ENCODE data around the gene SC5D.

DNA sequence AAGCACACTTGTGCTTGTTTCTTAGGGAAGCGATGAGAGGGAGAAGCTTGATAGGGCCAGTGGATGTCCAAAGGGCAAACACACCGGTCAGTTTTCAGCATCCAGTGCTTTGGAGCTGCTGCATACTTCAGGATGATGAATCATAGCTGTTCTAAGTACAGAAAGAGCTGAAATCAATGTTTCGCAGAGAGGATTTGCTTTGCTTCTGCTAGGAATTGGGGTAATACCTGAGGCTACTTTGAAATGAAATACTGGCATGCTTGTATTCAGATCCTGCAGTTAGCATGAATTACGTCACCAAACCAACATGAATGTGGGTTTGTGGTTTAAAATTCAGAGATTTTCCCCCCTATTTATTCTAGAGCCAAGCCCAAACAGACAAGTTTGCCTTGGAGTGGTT, 41.7 kb upstream of the SC5D start:
- TF ChIP-seq, protein P1, sequence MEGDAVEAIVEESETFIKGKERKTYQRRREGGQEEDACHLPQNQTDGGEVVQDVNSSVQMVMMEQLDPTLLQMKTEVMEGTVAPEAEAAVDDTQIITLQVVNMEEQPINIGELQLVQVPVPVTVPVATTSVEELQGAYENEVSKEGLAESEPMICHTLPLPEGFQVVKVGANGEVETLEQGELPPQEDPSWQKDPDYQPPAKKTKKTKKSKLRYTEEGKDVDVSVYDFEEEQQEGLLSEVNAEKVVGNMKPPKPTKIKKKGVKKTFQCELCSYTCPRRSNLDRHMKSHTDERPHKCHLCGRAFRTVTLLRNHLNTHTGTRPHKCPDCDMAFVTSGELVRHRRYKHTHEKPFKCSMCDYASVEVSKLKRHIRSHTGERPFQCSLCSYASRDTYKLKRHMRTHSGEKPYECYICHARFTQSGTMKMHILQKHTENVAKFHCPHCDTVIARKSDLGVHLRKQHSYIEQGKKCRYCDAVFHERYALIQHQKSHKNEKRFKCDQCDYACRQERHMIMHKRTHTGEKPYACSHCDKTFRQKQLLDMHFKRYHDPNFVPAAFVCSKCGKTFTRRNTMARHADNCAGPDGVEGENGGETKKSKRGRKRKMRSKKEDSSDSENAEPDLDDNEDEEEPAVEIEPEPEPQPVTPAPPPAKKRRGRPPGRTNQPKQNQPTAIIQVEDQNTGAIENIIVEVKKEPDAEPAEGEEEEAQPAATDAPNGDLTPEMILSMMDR (conservative IDR thresholded peaks at IDR 0.05; ENCODE audit: low read depth, low read length): no peak
- no peak for TF ChIP-seq EZH2 (IDR thresholded peaks at IDR 0.05; ENCODE audit: low read length, unreplicated experiment)

Measured in PC-3 (cell line).